Fibroblast of skin of right biceps (primary cell): ENCODE measurements around the gene KPNA6.

Experiments
- DNase-seq: peaks from one replicate; pipeline ENCODE4 v3.0.0-alpha.2; 2013

KPNA6 gene

GRCh38 chr1:32194984-32195383 lies 87.1 kb downstream of the KPNA6 start:
- no peak for DNase-seq

GRCh38 chr1:32195531-32195930 lies 87.7 kb downstream of the KPNA6 start:
- no peak for DNase-seq

GRCh38 chr1:32195972-32196823 lies 88.3 kb downstream of the KPNA6 start:
- no peak for DNase-seq

DNA sequence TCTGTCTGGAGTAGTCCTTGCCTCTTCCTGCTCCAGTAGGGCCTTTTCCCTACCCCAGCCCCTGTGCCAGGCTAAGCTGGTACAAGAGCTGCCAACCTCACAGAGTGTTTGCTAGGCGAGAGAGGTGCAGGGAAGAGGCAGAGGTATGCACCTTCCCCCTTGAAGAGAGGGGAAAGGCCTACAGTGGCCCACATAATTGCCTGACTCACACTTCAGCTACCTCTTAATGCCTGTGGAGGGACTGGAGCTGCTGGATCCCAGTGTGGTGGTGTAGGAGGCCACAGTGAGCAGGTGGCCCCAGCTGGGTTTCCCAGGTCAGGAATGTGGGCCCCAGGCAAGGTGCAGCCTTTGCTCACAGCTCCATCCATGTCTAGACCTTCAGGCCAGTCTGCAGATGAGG lies 89.2 kb downstream of the KPNA6 start:
- DNase-seq: no peak

DNA sequence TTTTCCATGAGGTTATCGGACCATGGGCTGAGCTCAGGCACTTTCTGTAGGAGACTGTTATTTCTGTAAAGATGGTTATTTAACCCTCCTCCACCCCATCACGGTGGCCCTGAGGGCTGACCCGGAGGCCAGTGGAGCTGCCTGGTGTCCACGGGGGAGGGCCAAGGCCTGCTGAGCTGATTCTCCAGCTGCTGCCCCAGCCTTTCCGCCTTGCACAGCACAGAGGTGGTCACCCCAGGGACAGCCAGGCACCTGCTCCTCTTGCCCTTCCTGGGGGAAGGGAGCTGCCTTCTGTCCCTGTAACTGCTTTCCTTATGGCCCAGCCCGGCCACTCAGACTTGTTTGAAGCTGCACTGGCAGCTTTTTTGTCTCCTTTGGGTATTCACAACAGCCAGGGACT lies 90.0 kb downstream of the KPNA6 start:
- no peak for DNase-seq

- DNase-seq: no peak
Measured at GRCh38 chr1:32198237-32199042, 90.6 kb downstream of the KPNA6 start.

- no peak for DNase-seq
Measured at GRCh38 chr1:32199043-32199716, 91.3 kb downstream of the KPNA6 start.

GRCh38 chr1:32199717-32200072 lies 91.8 kb downstream of the KPNA6 start:
- DNase-seq: no peak

DNA sequence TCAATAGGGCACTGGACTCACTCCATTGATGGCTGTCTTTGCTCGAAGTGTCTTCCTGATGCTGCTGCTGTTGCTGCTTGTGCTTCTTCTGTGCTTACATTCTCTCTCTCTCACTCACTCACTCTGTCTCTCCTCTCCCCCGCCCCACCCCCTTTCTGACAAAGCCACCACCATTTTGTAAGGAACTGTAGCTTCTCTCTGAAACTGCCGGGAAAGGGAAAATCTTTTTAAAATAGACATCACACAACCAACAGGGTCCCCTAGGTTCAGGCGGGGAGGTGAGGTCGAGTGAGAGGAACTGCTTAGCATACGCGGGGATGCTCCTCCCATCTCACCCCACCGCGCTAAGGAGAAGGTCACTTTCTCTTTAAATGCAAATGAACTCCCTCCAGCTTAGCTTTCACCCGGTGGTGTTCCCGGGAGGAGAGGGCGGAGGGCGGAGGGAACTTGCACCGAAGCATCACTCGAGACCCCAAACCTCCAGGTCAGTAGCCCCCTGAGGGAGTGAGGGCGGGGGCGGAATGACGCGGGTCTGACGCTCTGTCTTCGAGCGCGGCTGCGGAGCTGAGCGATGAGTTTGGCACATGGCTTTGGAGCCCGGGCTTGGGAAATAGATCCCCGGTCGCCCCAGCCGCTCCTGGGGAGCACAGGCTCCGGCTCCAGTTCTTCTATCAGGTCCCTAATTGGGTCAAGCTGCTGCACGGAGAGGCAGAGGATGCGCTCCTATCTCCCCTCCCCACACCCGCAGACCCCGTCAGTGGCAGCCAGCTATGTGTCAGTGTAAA lies 92.6 kb downstream of the KPNA6 start, which contains the start of gene CCDC28B:
TSS of gene CCDC28B (plus strand) at position 370 of the 785 bp plus-strand sequence. CDS start 1,341 bp downstream, outside the sequence.
- peak; percentile 70 for DNase-seq

DNA sequence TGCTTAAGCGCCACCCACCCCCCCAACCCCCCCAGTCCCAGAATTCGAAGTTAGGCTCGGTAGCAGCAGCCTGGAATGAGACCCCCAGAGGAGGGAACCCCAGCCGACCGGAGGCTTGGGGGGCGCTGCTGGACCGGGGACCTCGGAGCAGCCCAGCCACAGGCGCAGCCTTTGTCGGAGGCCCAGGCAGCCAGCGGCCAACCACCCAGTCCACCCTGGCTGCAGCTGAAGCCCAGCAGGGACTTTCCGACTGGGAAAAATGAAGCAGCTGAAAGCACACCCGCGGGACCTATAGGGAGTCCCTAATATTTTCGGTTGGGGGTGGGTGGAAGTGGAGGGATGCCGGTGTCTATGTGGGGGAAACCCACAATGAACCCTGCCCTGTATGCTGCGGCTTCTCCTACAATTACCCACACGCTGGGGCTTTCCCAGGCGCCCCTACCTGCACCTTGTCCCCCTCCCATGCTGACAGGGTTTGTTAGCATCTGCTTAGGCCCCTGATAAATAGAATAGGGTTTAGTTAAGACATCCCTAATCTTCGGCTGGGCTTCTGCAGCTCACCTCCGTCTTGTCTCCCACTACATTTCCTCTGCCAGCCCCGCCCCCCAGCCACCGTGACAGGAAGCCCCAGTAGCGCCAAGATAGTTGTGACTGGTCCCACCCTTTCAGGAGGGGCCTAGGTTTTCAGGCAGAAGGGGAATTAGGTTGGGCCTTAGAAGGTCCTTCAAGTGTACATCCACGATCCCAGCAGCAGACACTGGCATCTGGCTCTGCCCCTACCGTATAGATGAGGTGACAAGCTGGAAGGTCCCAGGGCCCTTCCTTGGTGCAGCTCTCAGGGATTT lies 93.4 kb downstream of the KPNA6 start:
- DNase-seq: peak; percentile 62

DNA sequence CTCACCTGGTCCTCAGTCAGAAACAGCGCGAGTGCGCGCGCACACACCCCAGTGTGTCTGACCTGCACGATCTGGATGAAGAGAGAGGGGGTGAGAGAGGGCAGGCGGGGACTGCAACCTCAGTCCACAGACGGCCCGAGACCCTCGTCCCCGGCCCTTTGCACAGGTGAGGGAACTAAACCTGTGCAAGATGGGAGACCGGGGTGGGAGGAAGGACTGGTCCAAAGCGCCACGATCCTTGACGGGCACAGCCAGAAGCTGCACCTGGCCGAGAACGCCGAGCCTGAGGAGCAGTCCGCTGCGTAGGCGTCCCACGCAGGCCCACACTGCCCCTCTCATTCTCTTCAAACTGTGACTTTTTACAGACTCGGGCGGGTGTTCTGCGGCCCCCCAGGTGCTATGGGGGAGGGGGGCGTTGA lies 97.1 kb downstream of the KPNA6 start:
- DNase-seq: no peak

GRCh38 chr1:32205401-32206370 lies 97.8 kb downstream of the KPNA6 start, which contains the start of gene IQCC:
Gene IQCC (plus strand): TSS chr1:32205671. CDS start chr1:32205682, 11 bp downstream.
- DNase-seq: peak; percentile 81

GRCh38 chr1:32208469-32208868 lies 100.6 kb downstream of the KPNA6 start:
- no peak for DNase-seq

DNA sequence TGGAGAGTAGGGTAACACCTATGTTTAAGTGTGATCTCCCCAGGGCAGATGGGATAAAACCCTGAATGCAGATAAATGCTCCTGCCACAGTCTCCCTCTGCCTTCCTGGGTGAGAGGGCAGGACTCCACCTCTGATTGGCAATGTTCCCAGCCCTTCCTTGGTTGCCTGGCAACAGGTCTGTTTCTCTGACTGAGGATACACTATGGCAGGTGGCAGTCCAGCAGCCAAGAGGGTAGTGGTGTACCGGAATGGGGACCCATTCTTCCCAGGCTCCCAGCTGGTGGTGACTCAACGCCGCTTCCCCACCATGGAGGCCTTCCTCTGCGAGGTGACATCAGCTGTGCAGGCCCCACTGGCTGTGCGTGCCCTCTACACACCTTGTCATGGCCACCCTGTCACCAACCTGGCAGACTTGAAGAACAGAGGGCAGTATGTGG lies 101.1 kb downstream of the KPNA6 start, which contains the start of gene DCDC2B:
TSS of gene DCDC2B (plus strand) at position 199 of the 438 bp plus-strand sequence. CDS start at position 204, 5 bp downstream.
- peak; percentile 36 for DNase-seq

DNA sequence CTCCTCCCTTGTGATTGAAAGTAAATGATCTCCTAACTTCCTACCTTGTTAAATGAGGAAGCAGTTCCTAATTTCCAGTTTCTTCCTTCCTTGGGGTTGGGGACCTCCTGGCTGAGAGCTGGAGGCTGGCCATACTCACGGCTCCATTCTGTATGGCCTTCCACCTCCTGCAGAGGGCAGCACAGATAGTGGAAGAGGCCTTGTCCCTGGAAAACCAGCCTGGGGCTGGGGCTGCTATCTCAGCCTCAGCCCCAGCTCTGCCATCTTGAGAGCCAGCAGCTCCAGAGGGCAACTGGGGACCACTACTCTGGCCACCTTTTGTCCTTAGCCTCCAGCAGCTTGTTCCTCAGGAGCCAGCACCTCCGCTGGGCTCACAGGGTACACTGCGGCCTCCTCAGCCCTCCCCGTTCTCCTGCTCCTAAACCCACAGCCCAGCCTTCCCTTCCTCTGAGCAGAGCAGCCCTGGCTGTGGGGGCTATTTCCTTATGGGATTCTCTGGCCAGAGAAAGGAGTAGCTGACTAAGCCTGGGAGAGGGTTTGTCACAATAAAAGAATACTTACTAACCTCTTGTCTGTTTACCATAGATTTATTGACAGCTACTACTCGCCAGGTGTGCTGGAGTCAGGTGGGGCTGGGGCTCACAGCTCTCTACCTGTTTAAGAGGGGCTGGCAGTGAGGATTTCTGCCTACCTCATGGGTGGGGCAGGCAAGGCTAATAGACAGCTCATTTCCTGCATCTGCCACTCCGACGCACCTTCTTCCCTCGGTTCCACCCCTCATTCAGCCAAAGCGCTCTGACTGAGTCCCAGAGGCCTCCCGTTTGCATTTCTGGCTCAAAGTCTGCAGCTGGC lies 108.0 kb downstream of the KPNA6 start:
- peak; percentile 59 for DNase-seq

GRCh38 chr1:32216566-32216965 lies 108.7 kb downstream of the KPNA6 start:
- no peak for DNase-seq

- no peak for DNase-seq
Measured at GRCh38 chr1:32219022-32219421, 111.2 kb downstream of the KPNA6 start.

GRCh38 chr1:32220746-32221580 lies 113.1 kb downstream of the KPNA6 start:
- no peak for DNase-seq
